B cell (primary cell): ENCODE measurements around the gene SUCLG2. TPM values are rescaled to one million over a fixed set of nuclear protein-coding genes. Genes with fewer than 3 reads are reported as not detected.
"Not testable (repeated sequence)": the region's sequence is repeated elsewhere in the genome, so short reads cannot be mapped to it uniquely, and the experiment has no call there.

Source experiments
- ATAC-seq: fragments of 200-7000 bp; cut with Tn5 transposase; one replicate; pipeline ENCODE4 v1.10.0; 2021; ENCODE audit warnings: low read depth, mild to moderate bottlenecking, moderate number of reproducible peaks, moderate library complexity
- CTCF ChIA-PET: fragments of 350-600 bp; sonication (Branson Sonifier 250); formaldehyde crosslinking; loops from one replicate; lab custom pipeline; 2021; ENCODE audit warnings: antibody characterized with exemption, inconsistent platforms; lab: Charles Lee
- POLR2A ChIA-PET: fragments of 350-600 bp; sonication (Branson Sonifier 250); formaldehyde crosslinking; loops from one replicate; lab custom pipeline; 2021; ENCODE audit warnings: antibody characterized with exemption; lab: Charles Lee
- DNase-seq: peaks from one replicate; pipeline ENCODE4 v3.0.0; 2013
- H2AFZ ChIP-seq: 2 replicates; pipeline ENCODE4 v1.6.1; 2012; ENCODE audit warnings: mild to moderate bottlenecking, low read depth, low read length; ENCODE audit not compliant: insufficient read depth, poor library complexity, severe bottlenecking
- H3K27ac ChIP-seq, 2 donors: 1 replicate in 1 of 2; 2 replicates in 1 of 2; pipeline ENCODE4 v1.5.1; 2012 to 2013; ENCODE audit warnings: low read length in 2 of 2, mild to moderate bottlenecking in 2 of 2, moderate library complexity in 1 of 2
- H3K27me3 ChIP-seq, 4 experiments: fragments of 200-600 bp in 1 of 4; sonication (generic) in 1 of 4; replicated peaks in 1 of 4; 1 replicate in 2 of 4; 2 replicates in 2 of 4; pipeline versions ENCODE4 v1.6.1 to v1.7.0; 2013 to 2016; ENCODE audit warnings: low read length in 3 of 4, mild to moderate bottlenecking in 2 of 4, mixed read lengths in 1 of 4, moderate library complexity in 1 of 4; ENCODE audit not compliant: insufficient read depth in 4 of 4, control insufficient read depth in 3 of 4; ENCODE audit errors: control extremely low read depth in 1 of 4
- H3K36me3 ChIP-seq, 2 experiments: replicated peaks in 1 of 2; 1 replicate in 1 of 2; 2 replicates in 1 of 2; pipeline versions ENCODE4 v1.6.1 to v1.7.1; 2013; ENCODE audit warnings: low read length in 1 of 2; ENCODE audit not compliant: insufficient read depth in 2 of 2, control insufficient read depth in 1 of 2; ENCODE audit errors: control extremely low read depth in 1 of 2, extremely low read depth in 1 of 2
- H3K4me1 ChIP-seq, 2 donors: fragments of 200-600 bp in 1 of 2; sonication (generic) in 1 of 2; 1 replicate in 1 of 2; 2 replicates in 1 of 2; pipeline versions ENCODE4 v1.5.1 to v1.6.1; 2013 to 2017; ENCODE audit warnings: low read length in 2 of 2; ENCODE audit not compliant: control insufficient read depth in 2 of 2, insufficient read depth in 2 of 2
- H3K4me2 ChIP-seq: replicated peaks from 2 replicates; pipeline ENCODE3; 2012; ENCODE audit warnings: mild to moderate bottlenecking, low read depth, low read length; ENCODE audit not compliant: poor library complexity, severe bottlenecking
- H3K4me3 ChIP-seq, 5 experiments: fragments of 200-600 bp in 1 of 5; sonication (generic) in 1 of 5; 1 replicate in 3 of 5; 2 replicates in 2 of 5; pipeline versions ENCODE4 v1.5.1 to v1.7.0; 2011 to 2016; ENCODE audit warnings: low read length in 4 of 5, mild to moderate bottlenecking in 4 of 5, low read depth in 2 of 5, control low read depth in 1 of 5, moderate library complexity in 1 of 5; ENCODE audit not compliant: insufficient read depth in 1 of 5; ENCODE audit errors: control extremely low read depth in 1 of 5, extremely low read depth in 1 of 5
- H3K79me2 ChIP-seq: fragments of 200-600 bp; sonication (generic); one replicate; pipeline ENCODE4 v1.6.0; 2016; ENCODE audit warnings: low read length; ENCODE audit not compliant: control insufficient read depth, insufficient read depth
- H3K9ac ChIP-seq: fragments of 200-600 bp; sonication (generic); 2 replicates; pipeline ENCODE4 v1.6.1; 2017; ENCODE audit warnings: mild to moderate bottlenecking, low read length, moderate library complexity
- H3K9me3 ChIP-seq, 3 donors: one replicate each; pipeline versions ENCODE4 v1.6.1 to v1.7.1; 2013; ENCODE audit warnings: low read length in 2 of 3; ENCODE audit not compliant: control insufficient read depth in 2 of 3, insufficient read depth in 1 of 3; ENCODE audit errors: control extremely low read depth in 1 of 3
- H4K20me1 ChIP-seq: 2 replicates; pipeline ENCODE4 v1.6.0; 2012; ENCODE audit warnings: mild to moderate bottlenecking, low read length; ENCODE audit not compliant: insufficient read depth, control insufficient read depth, poor library complexity, severe bottlenecking
- H3K27ac Mint-ChIP-seq: one replicate; pipeline ENCODE4 v1.8.0; 2021; ENCODE audit warnings: mixed read lengths
- H3K27me3 Mint-ChIP-seq: one replicate; pipeline ENCODE4 v1.8.0; 2021; ENCODE audit warnings: mixed read lengths
- H3K4me1 Mint-ChIP-seq: one replicate; pipeline ENCODE4 v1.8.0; 2021; ENCODE audit warnings: mixed read lengths
- H3K4me3 Mint-ChIP-seq: one replicate; pipeline ENCODE4 v1.8.0; 2021; ENCODE audit warnings: mixed read lengths
- H3K9me3 Mint-ChIP-seq: one replicate; pipeline ENCODE4 v1.8.0; 2022; ENCODE audit warnings: mixed read lengths; ENCODE audit not compliant: insufficient read depth
- EZH2 ChIP-seq: IDR thresholded peaks from 2 replicates; pipeline ENCODE4 v1.6.1; 2012; ENCODE audit warnings: borderline replicate concordance, low read depth, mild to moderate bottlenecking, moderate library complexity, low read length; ENCODE audit not compliant: insufficient read depth, poor library complexity, severe bottlenecking
- WGBS: methylation state at CpG from one replicate; pipeline ENCODE4 v1.1.5; 2013; ENCODE audit warnings: missing lambda C conversion rate; ENCODE audit not compliant: insufficient coverage; 5-methylcytosine and 5-hydroxymethylcytosine counted together
- intact Hi-C: fragments of 100-400 bp; cut with micrococcal nuclease; formaldehyde crosslinking; loops from one replicate; pipeline ENCODE4 v1.10.0; 2022
- polyA plus RNA-seq: library from polyadenylated mRNA; depleted of rRNA; stranded (reverse); fragments of >200 nt; gene quantifications from 2 replicates; pipeline ENCODE4 v1.2.3, GENCODE V29; 2012
- total RNA-seq, 2 donors: library from RNA; stranded (reverse); fragments of 120-200 nt in 1 of 2; gene quantifications; 1 replicate in 1 of 2; 2 replicates in 1 of 2; pipeline versions ENCODE4 v1.2.3 to v1.2.4, GENCODE V29; 2013 to 2022
- TF ChIP-seq, protein P1 (sequence below): fragments of 200-600 bp; IDR thresholded peaks from one replicate; pipeline ENCODE4 v1.8.0; 2022; ENCODE audit warnings: antibody characterized with exemption, mild to moderate bottlenecking

The SUCLG2 gene
- total and polyA plus RNA-seq, 2 donors (not counting 1 experiment from before 2014, with no cell fraction given), result 9.1 to 35.8 TPM

GRCh38 chr3:67542502-67543250 lies 111.7 kb downstream of the SUCLG2 start:
- CTCF ChIA-PET, H3K27ac ChIP-seq, H3K9me3 ChIP-seq, H3K4me1 Mint-ChIP-seq, H2AFZ ChIP-seq, DNase-seq, H3K27me3 ChIP-seq, H3K4me1 ChIP-seq, ATAC-seq, H3K4me3 ChIP-seq, intact Hi-C loops, POLR2A ChIA-PET, H3K27me3 Mint-ChIP-seq, H3K4me2 ChIP-seq, H3K27ac Mint-ChIP-seq, H3K36me3 ChIP-seq, H3K9me3 Mint-ChIP-seq, H3K9ac ChIP-seq, H3K4me3 Mint-ChIP-seq: not testable (repeated sequence)
- 92% methylated on average over 2 of the region's 3 CpGs for WGBS
- H4K20me1 ChIP-seq, result peaks cover 21% of the 10 kb centered on the region
- peaks cover 22% of the 10 kb centered on the region for H3K79me2 ChIP-seq

DNA sequence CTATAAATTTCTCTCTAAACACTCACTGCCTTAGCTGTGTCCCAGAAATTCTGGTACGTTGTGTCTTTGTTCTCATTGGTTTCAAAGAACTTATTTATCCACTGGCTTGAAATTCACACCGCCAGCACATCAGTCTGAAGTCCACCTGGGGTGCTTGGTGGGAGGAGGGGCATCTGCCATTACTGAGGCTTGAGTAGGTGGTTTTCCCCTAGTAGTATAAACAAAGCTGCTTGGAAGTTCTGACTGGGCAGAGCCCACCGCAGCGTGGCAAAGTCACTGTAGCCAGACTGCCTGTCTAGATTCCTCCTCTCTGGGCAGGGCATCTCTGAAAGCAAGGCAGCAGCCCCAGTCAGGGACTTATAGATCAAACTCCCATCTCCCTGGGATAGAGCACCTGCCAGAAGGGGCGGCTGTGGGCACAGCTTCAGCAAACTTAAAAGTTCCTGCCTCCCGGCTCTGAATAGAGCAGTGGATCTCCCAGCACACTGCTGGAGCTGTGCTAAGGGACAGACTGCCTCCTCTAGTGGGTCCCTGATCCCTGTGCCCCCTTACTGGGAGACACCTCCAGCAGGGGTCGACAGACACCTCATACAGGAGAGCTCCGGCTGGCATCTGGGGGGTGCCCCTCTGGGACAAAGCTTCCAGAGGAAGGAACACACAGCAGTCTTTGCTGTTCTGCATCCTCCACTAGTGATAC lies 114.1 kb downstream of the SUCLG2 start:
- ATAC-seq, result no peak
- no peak overlapping the region for H3K27ac Mint-ChIP-seq
- POLR2A ChIA-PET, result no interaction called here
- H3K27me3 Mint-ChIP-seq, result no peaks in the 10 kb centered on the region
- CTCF ChIA-PET, result no interaction called here
- Histone ChIP-seq H3K36me3 (no peaks in the 10 kb centered on the region), H3K9me3 (peaks cover 0 to 9% (median 2%) of the 10 kb centered on the region in 3 donors), H3K9ac (no peak overlapping the region), H3K4me2 (no peak overlapping the region), H3K27me3 (no peaks in the 10 kb centered on the region), H4K20me1 (peaks cover 12% of the 10 kb centered on the region), H3K4me1 (no peaks in the 10 kb centered on the region), H3K27ac (no peak overlapping the region), H3K4me3 (no peak overlapping the region), H2AFZ (no peak overlapping the region), H3K79me2 (peaks cover 13% of the 10 kb centered on the region)
- H3K4me1 Mint-ChIP-seq, result peaks cover 15% of the 10 kb centered on the region
- no peak for DNase-seq
- TF ChIP-seq EZH2, result no peak
- TF ChIP-seq, protein P1, sequence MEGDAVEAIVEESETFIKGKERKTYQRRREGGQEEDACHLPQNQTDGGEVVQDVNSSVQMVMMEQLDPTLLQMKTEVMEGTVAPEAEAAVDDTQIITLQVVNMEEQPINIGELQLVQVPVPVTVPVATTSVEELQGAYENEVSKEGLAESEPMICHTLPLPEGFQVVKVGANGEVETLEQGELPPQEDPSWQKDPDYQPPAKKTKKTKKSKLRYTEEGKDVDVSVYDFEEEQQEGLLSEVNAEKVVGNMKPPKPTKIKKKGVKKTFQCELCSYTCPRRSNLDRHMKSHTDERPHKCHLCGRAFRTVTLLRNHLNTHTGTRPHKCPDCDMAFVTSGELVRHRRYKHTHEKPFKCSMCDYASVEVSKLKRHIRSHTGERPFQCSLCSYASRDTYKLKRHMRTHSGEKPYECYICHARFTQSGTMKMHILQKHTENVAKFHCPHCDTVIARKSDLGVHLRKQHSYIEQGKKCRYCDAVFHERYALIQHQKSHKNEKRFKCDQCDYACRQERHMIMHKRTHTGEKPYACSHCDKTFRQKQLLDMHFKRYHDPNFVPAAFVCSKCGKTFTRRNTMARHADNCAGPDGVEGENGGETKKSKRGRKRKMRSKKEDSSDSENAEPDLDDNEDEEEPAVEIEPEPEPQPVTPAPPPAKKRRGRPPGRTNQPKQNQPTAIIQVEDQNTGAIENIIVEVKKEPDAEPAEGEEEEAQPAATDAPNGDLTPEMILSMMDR, result no peak
- H3K9me3 Mint-ChIP-seq, result peaks cover 4% of the 10 kb centered on the region
- intact Hi-C loops, result no loop called here
- 95% methylated on average over 6 of the region's 8 CpGs for WGBS
- H3K4me3 Mint-ChIP-seq, result no peak overlapping the region

- H3K9me3 ChIP-seq, CTCF ChIA-PET, H3K27ac ChIP-seq, POLR2A ChIA-PET, intact Hi-C loops, H3K4me1 ChIP-seq, H3K27me3 Mint-ChIP-seq, H3K9me3 Mint-ChIP-seq, H3K4me3 ChIP-seq, H3K79me2 ChIP-seq, H3K27ac Mint-ChIP-seq, H3K9ac ChIP-seq, H3K4me2 ChIP-seq, DNase-seq, H4K20me1 ChIP-seq, H3K27me3 ChIP-seq, ATAC-seq, H3K36me3 ChIP-seq, H2AFZ ChIP-seq, H3K4me3 Mint-ChIP-seq: not testable (repeated sequence)
- no CpG with 5 or more reads among the region's 4 CpGs for WGBS
- peaks cover 23% of the 10 kb centered on the region for H3K4me1 Mint-ChIP-seq
Measured at GRCh38 chr3:67537203-67537602, 117.2 kb downstream of the SUCLG2 start.
